Kidney epithelial cell (primary cell): ENCODE measurements around the gene ALKBH6. TPM values are rescaled to one million over a fixed set of nuclear protein-coding genes. Genes with fewer than 3 reads are reported as not detected.

Experiments used
- DNase-seq: peaks from one replicate; pipeline ENCODE4 v3.0.0-alpha.2; 2010; ENCODE audit warnings: low read depth
- H3K27me3 ChIP-seq: 2 replicates; pipeline ENCODE4 v1.6.0; 2011; ENCODE audit warnings: low read length; ENCODE audit not compliant: control insufficient read depth, insufficient read depth
- H3K36me3 ChIP-seq: 2 replicates; pipeline ENCODE4 v1.5.1; 2011; ENCODE audit warnings: low read length; ENCODE audit not compliant: control insufficient read depth, insufficient read depth
- H3K4me3 ChIP-seq: 2 replicates; pipeline ENCODE4 v1.5.1; 2011; ENCODE audit warnings: low read depth, mild to moderate bottlenecking, control low read depth, low read length
- CTCF ChIP-seq: IDR thresholded peaks from 2 replicates; pipeline ENCODE4 v1.5.1; 2011; ENCODE audit warnings: mild to moderate bottlenecking, moderate library complexity, low read length, control low read depth, inconsistent platforms; ENCODE audit not compliant: insufficient read depth, poor library complexity, severe bottlenecking
- total RNA-seq: library from RNA; depleted of rRNA; stranded (reverse); fragments of >200 nt; gene quantifications from 2 replicates; pipeline ENCODE4 v1.2.3, GENCODE V29; 2015

The ALKBH6 gene
- total RNA-seq = 17.5 and 22.4 TPM in 2 replicates

- peak within 1 kb of the TSS; percentile 84 for H3K4me3 ChIP-seq
- H3K36me3 ChIP-seq = no peaks in the 10 kb centered on the region
- peak; percentile 96 for DNase-seq
- peak; percentile 6 for TF ChIP-seq CTCF
- H3K27me3 ChIP-seq = no peaks in the 10 kb centered on the region
Measured at GRCh38 chr19:36014012-36014924, at the start of gene ALKBH6. Gene ALKBH6, minus strand, starts transcription at chr19:36014213. Its CDS starts 816 bp downstream, at chr19:36013397.

DNA sequence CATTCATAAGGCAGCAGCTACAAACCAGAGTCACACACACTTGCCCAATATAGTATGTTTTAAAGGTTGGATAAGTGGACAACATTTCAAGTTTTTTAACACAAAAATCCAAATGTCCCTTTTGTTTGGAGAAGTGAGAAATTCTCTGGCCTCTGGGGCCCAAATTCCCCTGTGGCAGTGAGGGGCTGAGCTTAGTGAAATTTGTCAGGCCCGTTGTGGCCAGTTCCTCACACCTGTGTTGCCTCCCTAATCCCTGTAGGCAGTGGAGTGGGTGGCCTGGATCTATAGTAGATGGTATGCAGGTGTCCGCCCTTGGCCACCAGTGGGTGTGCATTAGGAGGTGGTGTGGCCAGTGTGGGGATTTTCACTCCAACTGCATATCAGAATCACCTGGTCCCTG is 47.4 kb upstream of the ALKBH6 start:
- Histone ChIP-seq H3K27me3 (no peaks in the 10 kb centered on the region), H3K4me3 (no peak overlapping the region), H3K36me3 (peaks cover 3% of the 10 kb centered on the region)
- DNase-seq = no peak
- no peak for TF ChIP-seq CTCF

- H3K4me3 ChIP-seq = no peak overlapping the region
- TF ChIP-seq CTCF = peak; percentile 77
- peaks cover 3% of the 10 kb centered on the region for H3K36me3 ChIP-seq
- DNase-seq = no peak
- H3K27me3 ChIP-seq = no peaks in the 10 kb centered on the region
Measured at GRCh38 chr19:36060430-36060829, 46.4 kb upstream of the ALKBH6 start.

- DNase-seq = no peak
- Histone ChIP-seq H3K36me3 (peaks cover 3% of the 10 kb centered on the region), H3K27me3 (no peaks in the 10 kb centered on the region), H3K4me3 (no peak overlapping the region)
- TF ChIP-seq CTCF = no peak
Measured at GRCh38 chr19:36059180-36059910, 45.3 kb upstream of the ALKBH6 start.

DNA sequence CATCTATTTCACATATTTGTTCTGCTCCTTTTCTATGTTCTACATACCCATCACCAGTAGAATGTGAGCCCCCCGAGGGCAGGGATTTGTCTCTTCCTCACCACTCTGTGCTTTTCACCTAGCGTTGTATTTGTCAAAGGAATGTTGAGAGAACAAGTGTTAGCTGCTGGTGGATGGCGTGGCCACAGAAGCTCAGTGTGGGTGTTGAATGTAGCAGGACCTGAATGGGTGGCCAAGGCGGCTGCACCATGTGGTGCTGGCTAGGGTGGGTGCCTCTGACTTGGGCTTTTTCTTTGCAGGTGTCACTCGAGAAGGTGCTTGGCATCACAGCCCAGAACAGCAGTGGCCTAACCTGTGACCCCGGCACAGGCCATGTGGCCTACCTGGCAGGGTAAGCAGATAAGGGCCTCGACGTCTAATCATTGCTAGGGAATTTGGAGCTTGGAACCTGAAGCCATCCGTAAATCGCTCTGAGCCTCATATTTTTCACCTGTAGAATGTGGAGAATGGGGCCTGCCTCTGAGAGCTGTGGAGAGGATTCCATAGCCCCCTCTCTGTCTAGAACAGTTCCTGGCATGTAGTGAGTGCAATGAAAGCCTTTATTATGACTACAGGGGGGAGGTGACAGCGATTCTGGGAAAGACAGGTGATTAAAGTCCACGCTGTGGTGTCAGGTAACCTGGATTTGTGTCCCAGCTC is 44.6 kb upstream of the ALKBH6 start:
- Histone ChIP-seq H3K27me3 (no peaks in the 10 kb centered on the region), H3K36me3 (peaks cover 3% of the 10 kb centered on the region)

More for the DNA sequence above, 44.6 kb upstream of the ALKBH6 start:
- no peak for TF ChIP-seq CTCF
- H3K4me3 ChIP-seq = no peak overlapping the region
- DNase-seq = no peak
